ENCODE results near the gene ADCY1. TPM values are rescaled to one million over a fixed set of nuclear protein-coding genes. Genes with fewer than 3 reads are reported as not detected.

ADCY1 gene
- total RNA-seq, 1 donor from 2014 or later = 2.4 TPM

DNA sequence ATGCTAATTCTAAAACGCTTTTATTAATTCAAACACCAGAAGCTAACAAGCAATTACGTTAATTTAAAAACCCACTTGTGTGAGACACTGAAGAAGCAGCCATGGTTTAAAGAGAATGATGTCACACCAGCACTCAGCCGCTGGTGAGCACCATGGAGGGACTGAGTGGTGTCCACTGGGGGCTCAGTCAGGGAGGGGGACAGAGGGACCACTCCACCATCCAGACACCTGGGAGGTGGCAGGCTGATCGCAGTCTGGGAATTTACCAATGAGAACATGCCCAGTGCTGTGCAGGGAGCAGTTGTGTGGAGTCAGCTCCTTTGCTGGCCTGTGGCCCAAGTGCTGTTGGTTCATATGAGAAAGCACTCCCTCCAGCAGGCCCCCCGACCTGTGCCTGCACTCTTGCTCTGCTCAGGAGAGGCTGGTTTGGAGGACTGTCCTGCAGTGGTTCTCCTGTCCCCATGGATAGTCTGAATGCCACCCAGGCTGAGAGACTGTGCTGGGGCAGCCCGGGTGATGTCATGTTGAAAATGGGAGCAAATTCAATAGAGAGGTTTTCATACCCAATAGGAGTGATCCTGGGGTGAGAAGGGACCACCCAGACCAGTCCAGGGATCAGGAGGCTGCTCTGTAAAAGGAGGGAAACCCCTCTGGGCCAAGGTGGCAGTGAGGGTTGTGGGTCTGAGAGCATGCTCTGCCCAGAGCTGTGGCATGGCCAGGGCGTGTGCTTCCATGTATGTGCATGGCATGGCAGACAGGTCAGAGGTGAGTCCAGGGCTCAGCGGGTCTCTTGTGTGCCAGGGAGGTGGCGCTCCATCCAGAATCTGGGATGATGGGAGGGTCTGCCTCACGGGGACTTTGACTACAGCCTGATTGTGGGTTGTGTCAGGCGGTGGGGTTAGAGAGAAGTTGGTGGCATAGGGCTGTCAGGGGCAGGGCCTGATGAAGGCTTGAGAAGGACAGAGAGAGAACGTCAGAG is 12.7 kb downstream of the ADCY1 start:
- Histone ChIP-seq H3K9me3 (no peaks in the 10 kb centered on the region), H3K4me3 (no peak overlapping the region), H3K36me3 (no peaks in the 10 kb centered on the region), H3K27ac (no peak overlapping the region), H3K4me1 (no peaks in the 10 kb centered on the region), H3K27me3 (ENCODE audit: low read depth) (no peaks in the 10 kb centered on the region)
- DNase-seq (no peak), ATAC-seq (no peak)
- intact Hi-C loops (cut with DNase I) = no loop called here
- TF ChIP-seq, protein P1, sequence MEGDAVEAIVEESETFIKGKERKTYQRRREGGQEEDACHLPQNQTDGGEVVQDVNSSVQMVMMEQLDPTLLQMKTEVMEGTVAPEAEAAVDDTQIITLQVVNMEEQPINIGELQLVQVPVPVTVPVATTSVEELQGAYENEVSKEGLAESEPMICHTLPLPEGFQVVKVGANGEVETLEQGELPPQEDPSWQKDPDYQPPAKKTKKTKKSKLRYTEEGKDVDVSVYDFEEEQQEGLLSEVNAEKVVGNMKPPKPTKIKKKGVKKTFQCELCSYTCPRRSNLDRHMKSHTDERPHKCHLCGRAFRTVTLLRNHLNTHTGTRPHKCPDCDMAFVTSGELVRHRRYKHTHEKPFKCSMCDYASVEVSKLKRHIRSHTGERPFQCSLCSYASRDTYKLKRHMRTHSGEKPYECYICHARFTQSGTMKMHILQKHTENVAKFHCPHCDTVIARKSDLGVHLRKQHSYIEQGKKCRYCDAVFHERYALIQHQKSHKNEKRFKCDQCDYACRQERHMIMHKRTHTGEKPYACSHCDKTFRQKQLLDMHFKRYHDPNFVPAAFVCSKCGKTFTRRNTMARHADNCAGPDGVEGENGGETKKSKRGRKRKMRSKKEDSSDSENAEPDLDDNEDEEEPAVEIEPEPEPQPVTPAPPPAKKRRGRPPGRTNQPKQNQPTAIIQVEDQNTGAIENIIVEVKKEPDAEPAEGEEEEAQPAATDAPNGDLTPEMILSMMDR (IDR thresholded peaks at IDR 0.05) = no peak

GRCh38 chr7:45588466-45588865 is 14.3 kb downstream of the ADCY1 start:
- TF ChIP-seq, protein P1 (IDR thresholded peaks at IDR 0.05) = no peak
- no peaks in the 10 kb centered on the region for H3K27me3 ChIP-seq (ENCODE audit: low read depth)
- no peak for DNase-seq
- no peak for ATAC-seq
- no peaks in the 10 kb centered on the region for H3K36me3 ChIP-seq
- intact Hi-C loops (cut with DNase I) = no loop called here
- no peaks in the 10 kb centered on the region for H3K4me1 ChIP-seq
- H3K9me3 ChIP-seq = no peaks in the 10 kb centered on the region
- no peak overlapping the region for H3K4me3 ChIP-seq
- no peak overlapping the region for H3K27ac ChIP-seq

DNA sequence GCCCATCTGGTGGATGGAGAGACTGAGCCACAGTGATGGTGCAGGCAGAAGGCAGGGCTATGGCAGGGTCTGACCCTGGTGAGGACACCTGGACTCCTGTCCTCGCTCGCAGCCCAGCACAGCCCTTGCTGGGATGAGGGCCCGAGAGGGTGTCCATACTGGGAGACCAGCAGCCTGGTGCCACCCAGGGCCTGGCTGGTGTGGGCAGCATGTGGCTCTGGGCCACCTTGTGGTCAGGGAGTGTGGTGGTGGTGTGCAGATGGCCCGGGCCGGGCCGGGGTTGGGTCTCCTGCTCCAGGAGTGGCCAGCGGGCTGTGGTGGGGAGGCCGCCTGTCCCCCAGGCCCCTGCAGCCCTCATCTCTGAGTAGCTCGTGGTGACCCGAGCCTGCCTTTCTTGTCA is 14.9 kb downstream of the ADCY1 start:
- no peaks in the 10 kb centered on the region for H3K9me3 ChIP-seq
- no peak for DNase-seq

GRCh38 chr7:45589915-45590678 is 15.9 kb downstream of the ADCY1 start:
- no peak for DNase-seq
- Histone ChIP-seq H3K36me3 (no peaks in the 10 kb centered on the region), H3K4me1 (no peaks in the 10 kb centered on the region), H3K9me3 (no peaks in the 10 kb centered on the region), H3K27me3 (ENCODE audit: low read depth) (no peaks in the 10 kb centered on the region), H3K4me3 (no peak overlapping the region), H3K27ac (no peak overlapping the region)
- TF ChIP-seq, protein P1 (IDR thresholded peaks at IDR 0.05) = no peak
- intact Hi-C loops (cut with DNase I) = no loop called here
- no peak for ATAC-seq

More for the DNA sequence above, 14.9 kb downstream of the ADCY1 start:
- H3K27me3 ChIP-seq (ENCODE audit: low read depth) = no peaks in the 10 kb centered on the region
- H3K27ac ChIP-seq = no peak overlapping the region
- no peak overlapping the region for H3K4me3 ChIP-seq
- intact Hi-C loops (cut with DNase I) = no loop called here
- TF ChIP-seq, protein P1 (IDR thresholded peaks at IDR 0.05) = no peak
- H3K4me1 ChIP-seq = no peaks in the 10 kb centered on the region
- ATAC-seq = no peak
- no peaks in the 10 kb centered on the region for H3K36me3 ChIP-seq

GRCh38 chr7:45590679-45591057 is 16.5 kb downstream of the ADCY1 start:
- no peak for DNase-seq

More at GRCh38 chr7:45590679-45591057, 16.5 kb downstream of the ADCY1 start:
- Histone ChIP-seq H3K27ac (no peak overlapping the region), H3K4me1 (no peaks in the 10 kb centered on the region), H3K9me3 (no peaks in the 10 kb centered on the region), H3K4me3 (no peak overlapping the region), H3K27me3 (ENCODE audit: low read depth) (no peaks in the 10 kb centered on the region), H3K36me3 (no peaks in the 10 kb centered on the region)
- no peak for ATAC-seq
- intact Hi-C loops (cut with DNase I) = no loop called here
- TF ChIP-seq, protein P1 (IDR thresholded peaks at IDR 0.05) = no peak
